Liver (tissue), 9 donors: ENCODE measurements around the gene HHIPL2. TPM values are rescaled to one million over a fixed set of nuclear protein-coding genes. Genes with fewer than 3 reads are reported as not detected.

ENCODE experiments used
- DNase-seq: peaks from one replicate; pipeline ENCODE4 v3.0.0-alpha.2; 2017; ENCODE audit warnings: low spot score
- H3K27ac ChIP-seq, 2 donors: one replicate each; pipeline ENCODE4 v1.7.0; 2013; ENCODE audit warnings: inconsistent platforms in 2 of 2, low read length in 2 of 2, control low read depth in 1 of 2, low read depth in 1 of 2, mild to moderate bottlenecking in 1 of 2
- H3K27me3 ChIP-seq, 4 donors: one replicate each; pipeline versions ENCODE4 v1.6.1 to v1.7.0; 2013; ENCODE audit warnings: low read length in 3 of 4, inconsistent platforms in 1 of 4, mild to moderate bottlenecking in 1 of 4, moderate library complexity in 1 of 4; ENCODE audit not compliant: control insufficient read depth in 4 of 4, insufficient read depth in 4 of 4
- H3K36me3 ChIP-seq, 4 donors: one replicate each; pipeline versions ENCODE4 v1.6.1 to v1.7.0; 2013; ENCODE audit warnings: low read length in 3 of 4, mild to moderate bottlenecking in 3 of 4, low read depth in 1 of 4, moderate library complexity in 1 of 4; ENCODE audit not compliant: control insufficient read depth in 4 of 4, insufficient read depth in 3 of 4
- H3K4me1 ChIP-seq, 4 donors: one replicate each; pipeline versions ENCODE4 v1.6.1 to v1.7.0; 2013; ENCODE audit warnings: low read length in 3 of 4, mild to moderate bottlenecking in 3 of 4, moderate library complexity in 1 of 4; ENCODE audit not compliant: control insufficient read depth in 4 of 4, insufficient read depth in 4 of 4
- H3K4me3 ChIP-seq, 3 donors: one replicate each; pipeline versions ENCODE4 v1.6.1 to v1.7.0; 2013; ENCODE audit warnings: low read length in 3 of 3, control low read depth in 1 of 3, low read depth in 1 of 3, mild to moderate bottlenecking in 1 of 3
- H3K9ac ChIP-seq, 2 donors: one replicate each; pipeline ENCODE4 v1.7.0; 2013; ENCODE audit warnings: low read length in 2 of 2, mild to moderate bottlenecking in 2 of 2, moderate library complexity in 2 of 2, control low read depth in 1 of 2, low read depth in 1 of 2
- H3K9me3 ChIP-seq, 4 donors: one replicate each; pipeline versions ENCODE4 v1.6.1 to v1.7.0; 2013; ENCODE audit warnings: low read length in 3 of 4; ENCODE audit not compliant: control insufficient read depth in 4 of 4
- ATF3 ChIP-seq: IDR thresholded peaks from 2 replicates; pipeline ENCODE4 v1.6.1; 2016; ENCODE audit warnings: antibody characterized with exemption
- CTCF ChIP-seq: fragments of 150-350 bp; IDR thresholded peaks from 2 replicates; pipeline ENCODE4 v1.5.1; 2017; ENCODE audit warnings: improper control_type of control experiment, low read depth, low read length; ENCODE audit not compliant: missing input control
- EGR1 ChIP-seq, 2 donors: IDR thresholded peaks; 2 replicates each; pipeline ENCODE4 v1.6.1; 2016 to 2018; ENCODE audit warnings: antibody characterized with exemption in 2 of 2, low read depth in 2 of 2
- FOXA1 ChIP-seq: IDR thresholded peaks from 2 replicates; pipeline ENCODE4 v1.6.1; 2016; ENCODE audit warnings: antibody characterized with exemption
- FOXA2 ChIP-seq: IDR thresholded peaks from 2 replicates; pipeline ENCODE4 v1.6.1; 2016; ENCODE audit warnings: antibody characterized with exemption
- GABPA ChIP-seq, 2 donors: IDR thresholded peaks in 1 of 2; conservative IDR thresholded peaks in 1 of 2; 2 replicates each; pipeline ENCODE4 v1.6.1; 2016; ENCODE audit warnings: antibody characterized with exemption in 2 of 2, mild to moderate bottlenecking in 1 of 2, moderate library complexity in 1 of 2
- HNF4G ChIP-seq: IDR thresholded peaks from 2 replicates; pipeline ENCODE4 v1.6.1; 2016; ENCODE audit warnings: antibody characterized with exemption
- JUND ChIP-seq, 2 donors: IDR thresholded peaks; 2 replicates each; pipeline ENCODE4 v1.6.1; 2016; ENCODE audit warnings: antibody characterized with exemption in 2 of 2
- MAX ChIP-seq: IDR thresholded peaks from 2 replicates; pipeline ENCODE4 v1.6.1; 2016; ENCODE audit warnings: antibody characterized with exemption
- NR2F2 ChIP-seq: IDR thresholded peaks from 2 replicates; pipeline ENCODE4 v1.6.1; 2016; ENCODE audit warnings: antibody characterized with exemption
- RAD21 ChIP-seq, 2 donors: IDR thresholded peaks; 2 replicates each; pipeline ENCODE4 v1.6.1; 2016; ENCODE audit warnings: antibody characterized with exemption in 2 of 2, mild to moderate bottlenecking in 2 of 2
- REST ChIP-seq: IDR thresholded peaks from 2 replicates; pipeline ENCODE4 v1.6.1; 2016; ENCODE audit warnings: antibody characterized with exemption, mild to moderate bottlenecking
- RXRA ChIP-seq, 2 donors: IDR thresholded peaks; 2 replicates each; pipeline ENCODE4 v1.6.1; 2017 to 2018; ENCODE audit warnings: antibody characterized with exemption in 2 of 2, mild to moderate bottlenecking in 1 of 2
- SP1 ChIP-seq: IDR thresholded peaks from 2 replicates; pipeline ENCODE4 v1.6.1; 2018; ENCODE audit warnings: antibody characterized with exemption, mild to moderate bottlenecking
- TAF1 ChIP-seq: conservative IDR thresholded peaks from 2 replicates; pipeline ENCODE4 v1.6.1; 2016; ENCODE audit warnings: antibody characterized with exemption, mild to moderate bottlenecking
- YY1 ChIP-seq: IDR thresholded peaks from 2 replicates; pipeline ENCODE4 v1.6.1; 2016; ENCODE audit warnings: antibody characterized with exemption, mild to moderate bottlenecking
- ZBTB33 ChIP-seq: IDR thresholded peaks from 2 replicates; pipeline ENCODE4 v1.6.1; 2016; ENCODE audit warnings: antibody characterized with exemption
- WGBS: extraction: QIAGEN DNeasy Blood & Tissue Kit; methylation state at CpG from one replicate; pipeline ENCODE4 v1.1.7; 2013; 5-methylcytosine and 5-hydroxymethylcytosine counted together
- polyA plus RNA-seq, 2 donors: library from polyadenylated mRNA; stranded (reverse) in 1 of 2; unstranded in 1 of 2; fragments of 200-250 nt in 1 of 2; fragments of >200 nt in 1 of 2; fragmentation: Nextera tagmentation in 1 of 2; extraction: Ambion mirVana in 1 of 2; gene quantifications; one replicate each; pipeline versions ENCODE4 v1.2.1 to v1.2.3, GENCODE V29; 2013 to 2015
- total RNA-seq, 2 donors: library from RNA; depleted of rRNA; stranded (reverse); fragments of >200 nt; gene quantifications; one replicate each; pipeline ENCODE4 v1.2.3, GENCODE V29; 2014
- donor health status: healthy.
- donor health status: healthy.
- donor health status: healthy.
- donor health status: healthy.
- donor health status: healthy.

Gene HHIPL2
- total and polyA plus RNA-seq, 4 donors, result 0.05 to 0.25 TPM; not detected in 2

- 95% methylated on average over 3 of the region's 3 CpGs for WGBS
- no peak overlapping the region for H3K27ac ChIP-seq
- no peak overlapping the region for H3K9ac ChIP-seq
- no peaks in the 10 kb centered on the region for H3K36me3 ChIP-seq
- DNase-seq, result no peak
- H3K9me3 ChIP-seq, result no peaks in the 10 kb centered on the region
- H3K27me3 ChIP-seq, result no peaks in the 10 kb centered on the region
- TF ChIP-seq MAX (no peak), RXRA (IDR thresholded peaks at IDR 0.05) (no peak), GABPA (IDR thresholded peaks at IDR 0.05 in 1 of 2, conservative IDR thresholded peaks at IDR 0.05 in 1 of 2) (no peak), FOXA2 (no peak), REST (no peak), ZBTB33 (no peak), ATF3 (no peak), NR2F2 (no peak), HNF4G (no peak), SP1 (no peak), YY1 (no peak), FOXA1 (no peak)
- no peak overlapping the region for H3K4me3 ChIP-seq
- peaks cover 3 to 8% (median 5%) of the 10 kb centered on the region in 4 donors for H3K4me1 ChIP-seq
Measured at GRCh38 chr1:222594789-222595188, 46.9 kb upstream of the HHIPL2 start.

GRCh38 chr1:222592171-222592570 is 44.3 kb upstream of the HHIPL2 start:
- TF ChIP-seq JUND (IDR thresholded peaks at IDR 0.05) (no peak), NR2F2 (no peak), EGR1 (IDR thresholded peaks at IDR 0.05; ENCODE audit: low read depth in 2 of 2) (no peak), YY1 (no peak), RXRA (IDR thresholded peaks at IDR 0.05) (no peak), RAD21 (IDR thresholded peaks at IDR 0.05) (no peak), CTCF (no peak), SP1 (no peak), TAF1 (no peak)
- no peak for DNase-seq
- WGBS, result 88% methylated on average over 3 of the region's 3 CpGs

More at GRCh38 chr1:222592171-222592570, 44.3 kb upstream of the HHIPL2 start:
- Histone ChIP-seq H3K27ac (no peak overlapping the region), H3K4me3 (no peak overlapping the region), H3K9me3 (no peaks in the 10 kb centered on the region), H3K9ac (no peak overlapping the region), H3K36me3 (peaks cover 0 to under 1% (median 0%) of the 10 kb centered on the region in 4 donors), H3K27me3 (no peaks in the 10 kb centered on the region), H3K4me1 (peaks cover 8 to 15% (median 12%) of the 10 kb centered on the region in 4 donors)
